GM23248 (cell line): ENCODE results near the gene WDR7.

Source experiments
- EZH2 ChIP-seq: fragments of 200-600 bp; sonication (generic); IDR thresholded peaks from 2 replicates; pipeline ENCODE4 v1.6.1; 2018; ENCODE audit warnings: antibody characterized with exemption, mild to moderate bottlenecking; ENCODE audit not compliant: insufficient read depth, poor library complexity, severe bottlenecking
- EZH2phosphoT487 ChIP-seq: fragments of 200-600 bp; sonication (generic); IDR thresholded peaks from 2 replicates; pipeline ENCODE4 v1.6.1; 2018; ENCODE audit warnings: antibody characterized with exemption, moderate library complexity, mild to moderate bottlenecking, low read depth; ENCODE audit not compliant: insufficient read depth

DNA sequence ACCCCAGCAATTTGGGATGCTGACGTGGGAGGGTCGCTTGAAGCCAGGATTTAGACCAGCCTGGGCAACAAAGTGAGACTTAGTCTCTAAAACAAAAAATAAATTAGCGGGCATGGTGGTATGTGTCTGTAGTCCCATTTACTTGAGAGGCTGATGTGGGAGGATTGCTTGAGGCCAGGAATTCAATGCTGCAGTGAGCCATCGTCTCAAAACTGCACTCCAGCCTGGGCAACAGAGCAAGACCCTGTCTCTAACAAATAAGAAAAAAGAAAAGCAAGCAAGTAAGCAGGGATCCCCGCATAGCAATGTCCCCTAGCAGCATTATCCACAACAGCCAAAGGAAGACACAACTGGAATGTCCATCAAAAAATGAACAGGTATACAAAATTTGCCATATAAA lies 16.2 kb upstream of the WDR7 start:
- no peak for TF ChIP-seq EZH2
- TF ChIP-seq EZH2phosphoT487, result no peak
